Body of pancreas (tissue), 4 donors: ENCODE measurements around the gene ATAD3C. TPM values are rescaled to one million over a fixed set of nuclear protein-coding genes. Genes with fewer than 3 reads are reported as not detected.
"Not testable (repeated sequence)": the region's sequence is repeated elsewhere in the genome, so short reads cannot be mapped to it uniquely, and the experiment has no call there.

Experiments used
- ATAC-seq: fragments of 150-250 bp; one replicate; pipeline ENCODE4 v1.9.1; 2016
- DNase-seq, 4 donors: peaks; one replicate each; pipeline ENCODE4 v3.0.0-alpha.2; 2019
- H3K27ac ChIP-seq, 4 donors: fragments of 200-600 bp; sonication (generic); 1 replicate in 3 of 4; 2 replicates in 1 of 4; pipeline versions ENCODE4 v1.5.1 to v1.6.1; 2016 to 2019; ENCODE audit warnings: mild to moderate bottlenecking in 1 of 4, mixed read lengths in 1 of 4, moderate library complexity in 1 of 4
- H3K27me3 ChIP-seq, 2 donors: fragments of 200-600 bp; sonication (generic); one replicate each; pipeline ENCODE4 v1.6.0; 2016; ENCODE audit warnings: mild to moderate bottlenecking in 1 of 2
- H3K36me3 ChIP-seq, 2 donors: fragments of 200-600 bp; sonication (generic); replicated peaks in 1 of 2; 2 replicates each; pipeline ENCODE4 v1.5.1; 2016; ENCODE audit warnings: low read depth in 2 of 2; ENCODE audit not compliant: insufficient read depth in 1 of 2
- H3K4me1 ChIP-seq: fragments of 200-600 bp; sonication (generic); one replicate; pipeline ENCODE4 v1.6.0; 2016
- H3K4me3 ChIP-seq, 2 donors: fragments of 200-600 bp; sonication (generic); 1 replicate in 1 of 2; 2 replicates in 1 of 2; pipeline ENCODE4 v1.5.1; 2016 to 2019
- H3K9me3 ChIP-seq, 3 donors: fragments of 200-600 bp; sonication (generic); 1 replicate in 2 of 3; 2 replicates in 1 of 3; pipeline ENCODE4 v1.5.1; 2016
- POLR2A ChIP-seq, 3 donors: fragments of 450-650 bp; IDR thresholded peaks; one replicate each; pipeline ENCODE4 v1.6.1; 2016; ENCODE audit warnings: antibody characterized with exemption in 3 of 3, mild to moderate bottlenecking in 2 of 3
- WGBS, 2 donors: methylation state at CpG; one replicate each; pipeline ENCODE4 v1.1.5; 2017; 5-methylcytosine and 5-hydroxymethylcytosine counted together
- intact Hi-C: fragments of 100-400 bp; cut with DNase I; formaldehyde crosslinking; loops from one replicate; pipeline ENCODE4 v1.15.1; 2023
- total RNA-seq, 2 donors: library from RNA; depleted of rRNA; stranded (reverse); fragments of >200 nt; gene quantifications; one replicate each; pipeline ENCODE4 v1.1.0, GENCODE V29; 2016
- TF ChIP-seq, protein P1 (sequence below), 7 experiments: fragments of 450-650 bp in 4 of 7; fragments of 200-600 bp in 3 of 7; sonication (generic) in 3 of 7; IDR thresholded peaks; one replicate each; pipeline ENCODE4 v1.5.1; 2016 to 2019; ENCODE audit warnings: antibody characterized with exemption in 7 of 7

The ATAD3C gene
- total RNA-seq, 2 donors from 2014 or later: 1.6 to 2.3 TPM

- no peaks in the 10 kb centered on the region for H3K9me3 ChIP-seq
- no peak overlapping the region for H3K27ac ChIP-seq
- intact Hi-C loops: no loop called here
- ATAC-seq (no peak), DNase-seq (no peak)
- 88 to 93% methylated on average over 26 to 31 of the region's 42 CpGs for WGBS, 2 donors
- no peaks in the 10 kb centered on the region for H3K27me3 ChIP-seq
- no peak overlapping the region for H3K4me3 ChIP-seq
- TF ChIP-seq POLR2A (IDR thresholded peaks at IDR 0.05): no peak
- peaks cover 16 to 26% of the 10 kb centered on the region in 2 donors for H3K36me3 ChIP-seq
- no peaks in the 10 kb centered on the region for H3K4me1 ChIP-seq
Observed at GRCh38 chr1:1479547-1480487, 30.3 kb downstream of the ATAD3C start.

GRCh38 chr1:1480488-1480867 lies 31.0 kb downstream of the ATAD3C start:
- H3K27ac ChIP-seq, DNase-seq, ATAC-seq, H3K4me3 ChIP-seq, intact Hi-C loops, H3K4me1 ChIP-seq, H3K9me3 ChIP-seq, H3K27me3 ChIP-seq: not testable (repeated sequence)
- H3K36me3 ChIP-seq: peaks cover 16 to 26% of the 10 kb centered on the region in 2 donors
- 92 to 98% methylated on average over 10 to 16 of the region's 16 CpGs for WGBS, 2 donors

DNA sequence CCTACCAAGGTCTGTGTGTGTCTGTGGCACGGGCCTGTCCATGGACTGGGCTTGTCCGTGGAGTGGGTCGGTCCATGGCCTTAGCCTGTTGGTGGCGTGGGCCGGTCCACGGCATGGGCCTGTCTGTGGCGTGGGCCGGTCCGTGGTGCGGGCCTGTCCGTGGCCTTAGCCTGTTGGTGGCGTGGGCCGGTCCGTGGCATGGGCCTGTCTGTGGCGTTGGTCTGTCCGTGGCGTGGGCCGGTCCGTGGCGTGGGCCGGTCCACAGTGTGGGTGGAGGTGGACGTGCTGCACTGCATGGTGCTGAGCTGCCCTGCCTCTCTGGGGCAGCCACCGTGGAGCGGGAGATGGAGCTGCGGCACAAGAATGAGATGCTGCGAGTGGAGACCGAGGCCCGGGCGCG lies 32.3 kb downstream of the ATAD3C start:
- DNase-seq, H3K4me3 ChIP-seq, H3K4me1 ChIP-seq, H3K27ac ChIP-seq, H3K27me3 ChIP-seq, ATAC-seq, intact Hi-C loops, H3K9me3 ChIP-seq: not testable (repeated sequence)
- 96% methylated on average over 26 of the region's 30 CpGs; no CpG with 5 or more reads in 1 of the 2 donors for WGBS, 2 donors
- H3K36me3 ChIP-seq: peaks cover 16 to 26% of the 10 kb centered on the region in 2 donors

DNA sequence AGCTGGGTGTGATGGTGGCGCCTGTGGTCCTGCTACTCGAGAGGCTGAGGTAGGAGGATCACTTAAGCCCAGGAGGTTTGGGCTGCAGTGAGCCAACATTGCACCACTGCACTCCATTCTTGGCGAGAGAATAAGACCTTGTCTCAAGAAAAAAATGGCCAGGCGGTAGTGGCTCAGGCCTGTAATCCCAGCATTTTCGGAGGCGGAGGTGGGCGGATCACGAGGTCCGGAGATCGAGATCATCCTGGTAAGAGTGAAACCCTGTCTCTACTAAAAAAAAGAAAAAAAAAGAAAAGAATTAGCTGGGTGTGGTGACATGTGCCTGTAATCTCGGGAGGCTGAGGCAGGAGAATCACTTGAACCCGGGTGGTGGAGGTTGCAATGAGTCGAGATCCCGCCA lies 33.4 kb downstream of the ATAD3C start:
- H3K36me3 ChIP-seq: peaks cover 16 to 28% of the 10 kb centered on the region in 2 donors

DNA sequence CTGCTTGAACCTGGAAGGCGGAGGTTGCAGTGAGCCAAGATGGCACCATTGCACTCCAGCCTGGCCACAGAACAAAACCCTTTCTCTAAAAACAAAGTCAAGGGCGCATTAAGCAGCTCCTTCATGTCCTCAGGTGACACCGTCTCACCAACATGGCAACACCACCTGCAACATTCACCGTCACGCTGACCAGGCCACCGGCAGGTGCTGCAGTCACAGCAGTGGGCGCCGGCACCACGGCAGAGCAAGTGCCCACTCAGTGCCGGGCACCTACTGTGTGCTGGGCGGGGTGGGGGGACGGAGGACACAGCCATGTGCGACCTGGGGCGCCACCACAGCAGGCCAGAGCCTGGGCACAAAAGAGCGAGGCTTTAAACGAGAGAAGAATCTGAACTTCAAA lies 34.2 kb downstream of the ATAD3C start:
- no peak for TF ChIP-seq POLR2A (IDR thresholded peaks at IDR 0.05)
- TF ChIP-seq, protein P1, sequence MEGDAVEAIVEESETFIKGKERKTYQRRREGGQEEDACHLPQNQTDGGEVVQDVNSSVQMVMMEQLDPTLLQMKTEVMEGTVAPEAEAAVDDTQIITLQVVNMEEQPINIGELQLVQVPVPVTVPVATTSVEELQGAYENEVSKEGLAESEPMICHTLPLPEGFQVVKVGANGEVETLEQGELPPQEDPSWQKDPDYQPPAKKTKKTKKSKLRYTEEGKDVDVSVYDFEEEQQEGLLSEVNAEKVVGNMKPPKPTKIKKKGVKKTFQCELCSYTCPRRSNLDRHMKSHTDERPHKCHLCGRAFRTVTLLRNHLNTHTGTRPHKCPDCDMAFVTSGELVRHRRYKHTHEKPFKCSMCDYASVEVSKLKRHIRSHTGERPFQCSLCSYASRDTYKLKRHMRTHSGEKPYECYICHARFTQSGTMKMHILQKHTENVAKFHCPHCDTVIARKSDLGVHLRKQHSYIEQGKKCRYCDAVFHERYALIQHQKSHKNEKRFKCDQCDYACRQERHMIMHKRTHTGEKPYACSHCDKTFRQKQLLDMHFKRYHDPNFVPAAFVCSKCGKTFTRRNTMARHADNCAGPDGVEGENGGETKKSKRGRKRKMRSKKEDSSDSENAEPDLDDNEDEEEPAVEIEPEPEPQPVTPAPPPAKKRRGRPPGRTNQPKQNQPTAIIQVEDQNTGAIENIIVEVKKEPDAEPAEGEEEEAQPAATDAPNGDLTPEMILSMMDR (IDR thresholded peaks at IDR 0.05): no peak
- DNase-seq (no peak), ATAC-seq (no peak)
- Histone ChIP-seq H3K4me3 (no peak overlapping the region), H3K9me3 (no peaks in the 10 kb centered on the region), H3K27me3 (no peaks in the 10 kb centered on the region), H3K27ac (no peak overlapping the region), H3K4me1 (no peaks in the 10 kb centered on the region), H3K36me3 (peaks cover 16 to 28% of the 10 kb centered on the region in 2 donors)
- intact Hi-C loops: no loop called here
- WGBS, 2 donors: 90 to 100% methylated on average over 4 to 16 of the region's 16 CpGs

More for the DNA sequence above, 33.4 kb downstream of the ATAD3C start:
- Histone ChIP-seq H3K4me1 (no peaks in the 10 kb centered on the region), H3K27ac (no peak overlapping the region), H3K27me3 (no peaks in the 10 kb centered on the region), H3K9me3 (no peaks in the 10 kb centered on the region), H3K4me3 (no peak overlapping the region)
- intact Hi-C loops: no loop called here
- TF ChIP-seq POLR2A (IDR thresholded peaks at IDR 0.05): no peak
- TF ChIP-seq, protein P1 (IDR thresholded peaks at IDR 0.05): no peak
- WGBS, 2 donors: 94 to 95% methylated on average over 14 of the region's 14 CpGs
- ATAC-seq (no peak), DNase-seq (no peak)

DNA sequence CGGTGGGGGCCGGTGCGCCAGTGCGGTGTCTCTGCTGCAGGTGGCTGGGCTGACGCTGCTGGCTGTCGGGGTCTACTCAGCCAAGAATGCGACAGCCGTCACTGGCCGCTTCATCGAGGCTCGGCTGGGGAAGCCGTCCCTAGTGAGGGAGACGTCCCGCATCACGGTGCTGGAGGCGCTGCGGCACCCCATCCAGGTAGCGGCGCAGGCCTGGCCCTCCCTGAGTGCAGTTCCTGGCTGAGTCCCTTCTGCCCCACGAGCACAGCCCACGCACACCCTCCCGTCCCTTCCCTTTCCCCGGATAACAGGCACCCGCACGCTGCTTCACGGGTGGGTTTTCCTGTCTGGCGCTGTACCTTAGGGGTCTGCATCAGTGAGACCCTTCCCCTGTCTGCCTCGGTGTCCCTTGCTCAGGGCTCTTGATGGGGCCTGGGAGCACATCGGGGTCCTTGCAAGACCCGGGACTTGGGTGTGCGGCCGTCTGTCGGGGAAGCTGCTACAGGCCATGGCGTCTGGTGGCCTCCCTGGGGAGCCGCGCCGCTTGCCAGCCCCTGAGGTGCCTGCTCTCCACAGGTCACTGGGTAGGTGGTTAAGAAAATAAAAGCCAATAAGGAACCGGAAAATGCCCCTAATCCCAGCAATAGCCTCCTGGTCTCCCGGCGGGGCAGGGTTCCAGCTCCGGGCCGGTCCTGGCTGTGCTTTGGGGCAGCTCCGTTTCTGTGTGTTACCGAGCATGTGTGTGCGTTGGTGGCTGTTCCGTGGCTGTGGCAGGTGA lies 35.7 kb downstream of the ATAD3C start:
- peaks cover 9 to 20% of the 10 kb centered on the region in 2 donors for H3K36me3 ChIP-seq
- H3K27ac ChIP-seq, H3K27me3 ChIP-seq, H3K4me3 ChIP-seq, intact Hi-C loops, DNase-seq, H3K9me3 ChIP-seq, ATAC-seq, H3K4me1 ChIP-seq: not testable (repeated sequence)
- WGBS, 2 donors: 96 to 100% methylated on average over 9 to 29 of the region's 46 CpGs

DNA sequence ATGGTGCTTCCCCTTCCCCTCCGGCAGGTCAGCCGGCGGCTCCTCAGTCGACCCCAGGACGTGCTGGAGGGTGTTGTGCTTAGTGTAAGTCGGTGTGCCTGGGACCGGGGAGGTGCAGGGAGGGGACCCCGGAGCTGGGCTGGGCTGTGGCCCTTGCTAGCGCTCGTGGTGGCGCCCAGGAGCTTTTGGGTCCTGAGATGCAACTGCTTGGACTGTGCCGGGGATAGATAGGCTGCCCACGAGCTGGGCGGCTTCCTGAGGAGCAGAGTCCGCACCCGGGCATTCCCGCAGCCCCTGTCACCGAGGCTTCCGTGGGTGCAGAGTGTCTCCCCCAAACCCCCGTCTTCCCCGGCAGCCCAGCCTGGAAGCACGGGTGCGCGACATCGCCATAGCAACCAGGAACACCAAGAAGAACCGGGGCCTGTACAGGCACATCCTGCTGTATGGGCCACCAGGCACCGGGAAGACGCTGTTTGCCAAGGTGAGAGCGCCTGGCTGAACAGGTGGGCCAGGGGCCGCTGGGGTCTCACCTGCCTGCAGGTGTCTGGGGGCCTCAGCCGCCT lies 36.3 kb downstream of the ATAD3C start:
- H3K27me3 ChIP-seq, ATAC-seq, intact Hi-C loops, H3K27ac ChIP-seq, DNase-seq, H3K9me3 ChIP-seq, H3K4me3 ChIP-seq, H3K4me1 ChIP-seq: not testable (repeated sequence)
- 94 to 100% methylated on average over 2 to 16 of the region's 31 CpGs for WGBS, 2 donors
- peaks cover 13 to 20% of the 10 kb centered on the region in 2 donors for H3K36me3 ChIP-seq
